ENCODE results near the gene RAB11FIP4.

RAB11FIP4 gene

GRCh38 chr17:31573047-31573446, 181.6 kb downstream of the RAB11FIP4 start:
- Histone ChIP-seq H3K36me3 (ENCODE audit: control insufficient read depth in 1 of 2, insufficient read depth in 2 of 2, low read length in 2 of 2) (no peaks in the 10 kb centered on the region), H3K27ac (ENCODE audit: low read length) (no peak overlapping the region), H3K9me3 (ENCODE audit: control insufficient read depth in 1 of 2, low read length in 2 of 2) (no peaks in the 10 kb centered on the region), H3K27me3 (ENCODE audit: low read depth, low read length) (no peaks in the 10 kb centered on the region), H3K4me1 (ENCODE audit: control insufficient read depth in 1 of 2, insufficient read depth in 2 of 2, low read length in 2 of 2) (peaks cover 5 to 40% of the 10 kb centered on the region in 2 donors), H3K4me3 (ENCODE audit: low read depth in 1 of 2, low read length in 2 of 2) (no peak overlapping the region)

GRCh38 chr17:31573861-31574260, 182.4 kb downstream of the RAB11FIP4 start:
- Histone ChIP-seq H3K27me3 (ENCODE audit: low read depth, low read length) (no peaks in the 10 kb centered on the region), H3K36me3 (ENCODE audit: control insufficient read depth in 1 of 2, insufficient read depth in 2 of 2, low read length in 2 of 2) (no peaks in the 10 kb centered on the region), H3K27ac (ENCODE audit: low read length) (no peak overlapping the region), H3K4me3 (ENCODE audit: low read depth in 1 of 2, low read length in 2 of 2) (no peak overlapping the region), H3K4me1 (ENCODE audit: control insufficient read depth in 1 of 2, insufficient read depth in 2 of 2, low read length in 2 of 2) (peaks cover 5 to 38% of the 10 kb centered on the region in 2 donors), H3K9me3 (ENCODE audit: control insufficient read depth in 1 of 2, low read length in 2 of 2) (no peaks in the 10 kb centered on the region)

- Histone ChIP-seq H3K27ac (ENCODE audit: low read length) (no peak overlapping the region), H3K36me3 (ENCODE audit: control insufficient read depth in 1 of 2, insufficient read depth in 2 of 2, low read length in 2 of 2) (no peaks in the 10 kb centered on the region), H3K4me3 (ENCODE audit: low read depth in 1 of 2, low read length in 2 of 2) (no peak overlapping the region), H3K27me3 (ENCODE audit: low read depth, low read length) (no peaks in the 10 kb centered on the region), H3K9me3 (ENCODE audit: control insufficient read depth in 1 of 2, low read length in 2 of 2) (no peaks in the 10 kb centered on the region), H3K4me1 (ENCODE audit: control insufficient read depth in 1 of 2, insufficient read depth in 2 of 2, low read length in 2 of 2) (peaks cover 9 to 41% of the 10 kb centered on the region in 2 donors)
These were observed 183.0 kb downstream of the RAB11FIP4 start for GRCh38 chr17:31574458-31574857.

- Histone ChIP-seq H3K27me3 (ENCODE audit: low read depth, low read length) (no peaks in the 10 kb centered on the region), H3K36me3 (ENCODE audit: control insufficient read depth in 1 of 2, insufficient read depth in 2 of 2, low read length in 2 of 2) (no peaks in the 10 kb centered on the region), H3K9me3 (ENCODE audit: control insufficient read depth in 1 of 2, low read length in 2 of 2) (no peaks in the 10 kb centered on the region), H3K4me1 (ENCODE audit: control insufficient read depth in 1 of 2, insufficient read depth in 2 of 2, low read length in 2 of 2) (peaks cover 11 to 37% of the 10 kb centered on the region in 2 donors), H3K27ac (ENCODE audit: low read length) (no peak overlapping the region), H3K4me3 (ENCODE audit: low read depth in 1 of 2, low read length in 2 of 2) (no peak overlapping the region)
These were observed 183.6 kb downstream of the RAB11FIP4 start for GRCh38 chr17:31575043-31575442.

DNA sequence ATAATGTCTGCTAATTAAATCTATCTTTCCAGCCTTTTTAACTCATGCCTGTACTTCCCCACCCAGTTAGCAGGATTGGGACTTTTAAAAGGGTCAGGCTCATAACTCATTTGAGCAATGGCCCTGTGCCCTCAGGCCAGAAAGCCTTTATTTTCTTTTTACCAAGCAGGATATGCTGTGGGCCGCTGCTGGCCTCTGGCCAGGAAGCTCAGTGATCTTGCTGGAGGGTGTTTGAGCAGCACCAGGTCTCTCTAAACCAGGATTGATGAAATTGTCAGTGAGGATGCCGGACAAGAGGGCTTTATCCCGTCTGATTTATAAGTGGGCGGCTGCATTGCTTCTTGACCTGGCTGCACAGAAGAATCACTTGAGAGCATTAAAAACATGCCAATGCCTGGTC, 187.8 kb downstream of the RAB11FIP4 start:
- H3K36me3 ChIP-seq (ENCODE audit: control insufficient read depth in 1 of 2, insufficient read depth in 2 of 2, low read length in 2 of 2), result no peaks in the 10 kb centered on the region
- peaks cover 19 to 32% of the 10 kb centered on the region in 2 donors for H3K4me1 ChIP-seq (ENCODE audit: control insufficient read depth in 1 of 2, insufficient read depth in 2 of 2, low read length in 2 of 2)
- no peak overlapping the region for H3K4me3 ChIP-seq (ENCODE audit: low read depth in 1 of 2, low read length in 2 of 2)
- H3K27ac ChIP-seq (ENCODE audit: low read length), result no peak overlapping the region
- H3K27me3 ChIP-seq (ENCODE audit: low read depth, low read length), result no peaks in the 10 kb centered on the region
- no peaks in the 10 kb centered on the region for H3K9me3 ChIP-seq (ENCODE audit: control insufficient read depth in 1 of 2, low read length in 2 of 2)

GRCh38 chr17:31580316-31580705, 188.8 kb downstream of the RAB11FIP4 start:
- no peaks in the 10 kb centered on the region for H3K9me3 ChIP-seq (ENCODE audit: control insufficient read depth in 1 of 2, low read length in 2 of 2)
- peaks cover 19 to 32% of the 10 kb centered on the region in 2 donors for H3K4me1 ChIP-seq (ENCODE audit: control insufficient read depth in 1 of 2, insufficient read depth in 2 of 2, low read length in 2 of 2)
- no peaks in the 10 kb centered on the region for H3K36me3 ChIP-seq (ENCODE audit: control insufficient read depth in 1 of 2, insufficient read depth in 2 of 2, low read length in 2 of 2)
- H3K27me3 ChIP-seq (ENCODE audit: low read depth, low read length), result no peaks in the 10 kb centered on the region
- H3K4me3 ChIP-seq (ENCODE audit: low read depth in 1 of 2, low read length in 2 of 2), result no peak overlapping the region
- no peak overlapping the region for H3K27ac ChIP-seq (ENCODE audit: low read length)

DNA sequence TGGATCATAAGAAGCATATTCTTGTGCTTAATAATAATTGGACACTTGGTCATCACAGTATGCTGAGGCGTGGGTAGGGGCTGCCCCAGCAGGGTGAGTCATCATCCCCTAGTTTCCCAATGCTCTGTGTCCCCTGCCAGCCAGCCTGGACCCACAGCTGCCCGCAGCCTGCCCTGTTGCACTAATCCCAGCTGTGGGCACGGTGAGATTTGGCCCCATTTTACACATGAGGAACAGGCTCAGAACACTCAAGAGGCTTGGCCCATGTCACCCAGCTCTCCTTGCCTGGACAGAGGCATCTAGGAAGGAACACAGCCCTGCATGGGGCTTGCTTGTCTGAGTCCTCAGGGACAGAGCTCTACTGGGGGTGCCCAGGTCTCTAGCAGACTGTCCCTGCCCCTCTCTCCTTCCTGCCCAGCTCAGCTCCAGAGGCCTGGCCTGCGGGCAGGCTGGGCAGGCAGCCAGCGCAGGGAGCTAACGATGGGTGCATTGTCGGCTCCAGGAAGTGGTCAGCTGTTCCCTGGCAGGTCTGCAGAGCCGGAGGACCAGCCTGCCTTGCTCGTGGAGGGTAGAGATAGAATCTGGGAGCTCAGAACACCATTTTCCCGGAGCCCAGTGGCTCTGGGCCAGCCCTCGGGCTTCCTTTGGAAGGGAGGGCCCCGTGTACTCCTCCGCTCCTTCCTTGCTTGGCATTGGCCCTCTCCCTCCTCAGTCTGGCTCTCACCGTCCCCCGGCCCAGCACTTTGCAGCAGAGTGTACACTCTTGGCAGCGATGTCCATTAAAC, 189.4 kb downstream of the RAB11FIP4 start:
- no peaks in the 10 kb centered on the region for H3K9me3 ChIP-seq (ENCODE audit: control insufficient read depth in 1 of 2, low read length in 2 of 2)
- H3K4me3 ChIP-seq (ENCODE audit: low read depth in 1 of 2, low read length in 2 of 2), result peak overlapping the region; percentile 5 to 30
- peak overlapping the region; percentile 90 for H3K27ac ChIP-seq (ENCODE audit: low read length)
- no peaks in the 10 kb centered on the region for H3K27me3 ChIP-seq (ENCODE audit: low read depth, low read length)
- peaks cover 19 to 32% of the 10 kb centered on the region in 2 donors for H3K4me1 ChIP-seq (ENCODE audit: control insufficient read depth in 1 of 2, insufficient read depth in 2 of 2, low read length in 2 of 2)
- H3K36me3 ChIP-seq (ENCODE audit: control insufficient read depth in 1 of 2, insufficient read depth in 2 of 2, low read length in 2 of 2), result no peaks in the 10 kb centered on the region

- Histone ChIP-seq H3K4me1 (ENCODE audit: control insufficient read depth in 1 of 2, insufficient read depth in 2 of 2, low read length in 2 of 2) (peaks cover 19 to 32% of the 10 kb centered on the region in 2 donors), H3K27ac (ENCODE audit: low read length) (peak overlapping the region; percentile 90), H3K9me3 (ENCODE audit: control insufficient read depth in 1 of 2, low read length in 2 of 2) (no peaks in the 10 kb centered on the region), H3K36me3 (ENCODE audit: control insufficient read depth in 1 of 2, insufficient read depth in 2 of 2, low read length in 2 of 2) (no peaks in the 10 kb centered on the region), H3K27me3 (ENCODE audit: low read depth, low read length) (no peaks in the 10 kb centered on the region), H3K4me3 (ENCODE audit: low read depth in 1 of 2, low read length in 2 of 2) (peak overlapping the region; percentile 5 to 30)
These were observed 190.0 kb downstream of the RAB11FIP4 start for GRCh38 chr17:31581491-31581890.

- Histone ChIP-seq H3K9me3 (ENCODE audit: control insufficient read depth in 1 of 2, low read length in 2 of 2) (no peaks in the 10 kb centered on the region), H3K27ac (ENCODE audit: low read length) (peak overlapping the region; percentile 90), H3K36me3 (ENCODE audit: control insufficient read depth in 1 of 2, insufficient read depth in 2 of 2, low read length in 2 of 2) (no peaks in the 10 kb centered on the region), H3K4me3 (ENCODE audit: low read depth in 1 of 2, low read length in 2 of 2) (peak overlapping the region in 1 of 2 donors; percentile 30), H3K27me3 (ENCODE audit: low read depth, low read length) (no peaks in the 10 kb centered on the region), H3K4me1 (ENCODE audit: control insufficient read depth in 1 of 2, insufficient read depth in 2 of 2, low read length in 2 of 2) (peaks cover 19 to 35% of the 10 kb centered on the region in 2 donors)
These were observed 190.9 kb downstream of the RAB11FIP4 start for GRCh38 chr17:31582151-31582907.

- Histone ChIP-seq H3K27ac (ENCODE audit: low read length) (no peak overlapping the region), H3K4me3 (ENCODE audit: low read depth in 1 of 2, low read length in 2 of 2) (no peak overlapping the region), H3K9me3 (ENCODE audit: control insufficient read depth in 1 of 2, low read length in 2 of 2) (no peaks in the 10 kb centered on the region), H3K27me3 (ENCODE audit: low read depth, low read length) (no peaks in the 10 kb centered on the region), H3K4me1 (ENCODE audit: control insufficient read depth in 1 of 2, insufficient read depth in 2 of 2, low read length in 2 of 2) (peaks cover 19 to 36% of the 10 kb centered on the region in 2 donors), H3K36me3 (ENCODE audit: control insufficient read depth in 1 of 2, insufficient read depth in 2 of 2, low read length in 2 of 2) (no peaks in the 10 kb centered on the region)
These were observed 192.4 kb downstream of the RAB11FIP4 start for GRCh38 chr17:31583772-31584356.
